PFSK-1 (cell line): ENCODE data around the gene RASA3.

ENCODE experiments used
- FOXP2 ChIP-seq: optimal IDR thresholded peaks from 2 replicates; pipeline ENCODE3; 2011; ENCODE audit warnings: borderline replicate concordance, control low read depth, inconsistent platforms; ENCODE audit not compliant: insufficient read depth; ENCODE audit errors: extremely low read length, extremely low read depth
- POLR2AphosphoS5 ChIP-seq: IDR thresholded peaks from 2 replicates; pipeline ENCODE4 v1.6.1; 2012; ENCODE audit warnings: low read depth, mild to moderate bottlenecking, control low read depth, low read length, moderate library complexity
- REST ChIP-seq, 2 experiments: IDR thresholded peaks; 2 replicates each; pipeline versions ENCODE4 v1.6.1 to v1.8.0; 2011 to 2012; ENCODE audit warnings: low read depth in 2 of 2, low read length in 2 of 2, control low read depth in 1 of 2, inconsistent platforms in 1 of 2, mild to moderate bottlenecking in 1 of 2, moderate library complexity in 1 of 2; ENCODE audit not compliant: insufficient read depth in 1 of 2
- SIN3A ChIP-seq: IDR thresholded peaks from 2 replicates; pipeline ENCODE4 v1.6.1; 2012; ENCODE audit warnings: mild to moderate bottlenecking, low read length, moderate library complexity, borderline replicate concordance; ENCODE audit not compliant: insufficient read depth
- TAF1 ChIP-seq: IDR thresholded peaks from 2 replicates; pipeline ENCODE4 v1.6.1; 2012; ENCODE audit warnings: low read length, control low read depth, borderline replicate concordance; ENCODE audit not compliant: insufficient read depth

The RASA3 gene

GRCh38 chr13:114126789-114127472 is 5.5 kb downstream of the RASA3 start:
- TF ChIP-seq TAF1 (no peak), POLR2AphosphoS5 (no peak), SIN3A (no peak), FOXP2 (no peak), REST (IDR thresholded peaks at IDR 0.05; ENCODE audit: insufficient read depth in 1 of 2, low read depth in 2 of 2, low read length in 2 of 2) (no peak)

GRCh38 chr13:114125589-114125988 is 6.8 kb downstream of the RASA3 start:
- TF ChIP-seq POLR2AphosphoS5 (no peak), REST (IDR thresholded peaks at IDR 0.05; ENCODE audit: insufficient read depth in 1 of 2, low read depth in 2 of 2, low read length in 2 of 2) (no peak), SIN3A (no peak), FOXP2 (no peak), TAF1 (no peak)

- TF ChIP-seq TAF1 (no peak), REST (IDR thresholded peaks at IDR 0.05; ENCODE audit: insufficient read depth in 1 of 2, low read depth in 2 of 2, low read length in 2 of 2) (no peak), POLR2AphosphoS5 (no peak), FOXP2 (no peak), SIN3A (no peak)
Measured at GRCh38 chr13:114124921-114125320, 7.5 kb downstream of the RASA3 start.

- TF ChIP-seq TAF1 (no peak), SIN3A (no peak), REST (IDR thresholded peaks at IDR 0.05; ENCODE audit: insufficient read depth in 1 of 2, low read depth in 2 of 2, low read length in 2 of 2) (no peak), POLR2AphosphoS5 (no peak), FOXP2 (no peak)
Measured at GRCh38 chr13:114124431-114124830, 8.0 kb downstream of the RASA3 start.

- TF ChIP-seq SIN3A (no peak), FOXP2 (no peak), POLR2AphosphoS5 (no peak), TAF1 (no peak), REST (IDR thresholded peaks at IDR 0.05; ENCODE audit: insufficient read depth in 1 of 2, low read depth in 2 of 2, low read length in 2 of 2) (no peak)
Measured at GRCh38 chr13:114123876-114124275, 8.5 kb downstream of the RASA3 start.
